Urinary bladder (tissue), 4 donors: ENCODE results near the gene SLC41A1. TPM values are rescaled to one million over a fixed set of nuclear protein-coding genes. Genes with fewer than 3 reads are reported as not detected.
"Not testable (repeated sequence)": the region's sequence is repeated elsewhere in the genome, so short reads cannot be mapped to it uniquely, and the experiment has no call there.

ENCODE experiments used
- DNase-seq: peaks from one replicate; pipeline ENCODE4 v3.0.0-alpha.2; 2015; ENCODE audit errors: extremely low spot score
- H3K27ac ChIP-seq: one replicate; pipeline ENCODE4 v1.5.1; 2013; ENCODE audit warnings: low read depth, mild to moderate bottlenecking, moderate library complexity
- H3K36me3 ChIP-seq: one replicate; pipeline ENCODE4 v1.6.1; 2013; ENCODE audit warnings: mild to moderate bottlenecking, moderate library complexity; ENCODE audit not compliant: insufficient read depth
- H3K4me1 ChIP-seq: one replicate; pipeline ENCODE4 v1.6.1; 2013; ENCODE audit warnings: mild to moderate bottlenecking, moderate library complexity; ENCODE audit not compliant: insufficient read depth
- H3K4me3 ChIP-seq: one replicate; pipeline ENCODE4 v1.5.1; 2013; ENCODE audit warnings: low read depth, low read length
- WGBS: extraction: QIAGEN DNeasy Blood & Tissue Kit; methylation state at CpG from one replicate; pipeline ENCODE4 v1.1.7; 2013; 5-methylcytosine and 5-hydroxymethylcytosine counted together
- polyA plus RNA-seq: library from polyadenylated mRNA; stranded (reverse); fragments of 200-250 nt; gene quantifications from one replicate; pipeline ENCODE4 v1.2.3, GENCODE V29; 2013
- total RNA-seq: library from RNA; depleted of rRNA; stranded (reverse); fragments of >200 nt; gene quantifications from one replicate; pipeline ENCODE4 v1.2.3, GENCODE V29; 2014
- donor health status: healthy with polysubstance abuse.
- donor health status: healthy.

Gene SLC41A1
- total RNA-seq (11.5 TPM), polyA plus RNA-seq (24.1 TPM)

- under 1% methylated on average over 83 of the region's 83 CpGs for WGBS
- no peaks in the 10 kb centered on the region for H3K4me1 ChIP-seq
Observed at GRCh38 chr1:205812878-205813754, at the start of gene SLC41A1. Gene SLC41A1, minus strand, starts transcription at chr1:205813198. Its CDS starts 2,757 bp downstream, at chr1:205810441.

GRCh38 chr1:205861540-205861939 lies 48.5 kb upstream of the SLC41A1 start:
- WGBS: 93% methylated on average over 2 of the region's 2 CpGs
- no peaks in the 10 kb centered on the region for H3K36me3 ChIP-seq
- H3K4me3 ChIP-seq: no peak overlapping the region
- DNase-seq: no peak
- no peaks in the 10 kb centered on the region for H3K4me1 ChIP-seq
- no peak overlapping the region for H3K27ac ChIP-seq

More at GRCh38 chr1:205812878-205813754, at the start of gene SLC41A1:
- H3K27ac ChIP-seq: peak within 1 kb of the TSS; percentile 82
- H3K4me3 ChIP-seq: peak within 1 kb of the TSS; percentile 82
- no peaks in the 10 kb centered on the region for H3K36me3 ChIP-seq
- DNase-seq: peak; percentile 85

- WGBS: 59% methylated on average over 6 of the region's 6 CpGs
- Histone ChIP-seq H3K36me3 (no peaks in the 10 kb centered on the region), H3K4me1 (no peaks in the 10 kb centered on the region), H3K4me3 (no peak overlapping the region), H3K27ac (no peak overlapping the region)
- no peak for DNase-seq
Observed at GRCh38 chr1:205858141-205858961, 45.4 kb upstream of the SLC41A1 start.

GRCh38 chr1:205857501-205857900 lies 44.5 kb upstream of the SLC41A1 start:
- H3K36me3 ChIP-seq, H3K27ac ChIP-seq, H3K4me1 ChIP-seq, H3K4me3 ChIP-seq, DNase-seq: not testable (repeated sequence)
- 69% methylated on average over 2 of the region's 2 CpGs for WGBS

GRCh38 chr1:205856433-205856832 lies 43.4 kb upstream of the SLC41A1 start:
- H3K36me3 ChIP-seq: no peaks in the 10 kb centered on the region
- no peak for DNase-seq
- no peak overlapping the region for H3K27ac ChIP-seq
- no peaks in the 10 kb centered on the region for H3K4me1 ChIP-seq
- no peak overlapping the region for H3K4me3 ChIP-seq

GRCh38 chr1:205852969-205853368 lies 40.0 kb upstream of the SLC41A1 start:
- no peak for DNase-seq
- no peaks in the 10 kb centered on the region for H3K4me1 ChIP-seq
- no peaks in the 10 kb centered on the region for H3K36me3 ChIP-seq
- no peak overlapping the region for H3K27ac ChIP-seq
- no peak overlapping the region for H3K4me3 ChIP-seq

GRCh38 chr1:205851993-205852392 lies 39.0 kb upstream of the SLC41A1 start:
- DNase-seq: no peak
- Histone ChIP-seq H3K36me3 (no peaks in the 10 kb centered on the region), H3K4me1 (no peaks in the 10 kb centered on the region), H3K4me3 (no peak overlapping the region), H3K27ac (no peak overlapping the region)
- WGBS: 71% methylated on average over 4 of the region's 4 CpGs

GRCh38 chr1:205849619-205850355 lies 36.8 kb upstream of the SLC41A1 start, which contains the start of gene PM20D1:
Gene PM20D1, minus strand, starts transcription at chr1:205850132. Its CDS starts 60 bp downstream, at chr1:205850072.
- peak; percentile 21 for DNase-seq
- WGBS: 46% methylated on average over 39 of the region's 39 CpGs

GRCh38 chr1:205843036-205843859 lies 30.2 kb upstream of the SLC41A1 start:
- no peak overlapping the region for H3K27ac ChIP-seq
- no peaks in the 10 kb centered on the region for H3K36me3 ChIP-seq
- DNase-seq: no peak
- H3K4me1 ChIP-seq: no peaks in the 10 kb centered on the region
- 63% methylated on average over 3 of the region's 3 CpGs for WGBS
- H3K4me3 ChIP-seq: no peak overlapping the region

More at GRCh38 chr1:205849619-205850355, 36.8 kb upstream of the SLC41A1 start, which contains the start of gene PM20D1:
- Histone ChIP-seq H3K27ac (no peak within 1 kb of the TSS), H3K4me1 (no peaks in the 10 kb centered on the region), H3K4me3 (peak within 1 kb of the TSS; percentile 2), H3K36me3 (no peaks in the 10 kb centered on the region)

GRCh38 chr1:205842229-205842628 lies 29.2 kb upstream of the SLC41A1 start:
- DNase-seq: no peak
- no peaks in the 10 kb centered on the region for H3K4me1 ChIP-seq
- no peaks in the 10 kb centered on the region for H3K36me3 ChIP-seq
- H3K27ac ChIP-seq: no peak overlapping the region
- 67% methylated on average over 2 of the region's 2 CpGs for WGBS
- no peak overlapping the region for H3K4me3 ChIP-seq

- 74% methylated on average over 4 of the region's 4 CpGs for WGBS
Observed at GRCh38 chr1:205840146-205840923, 27.3 kb upstream of the SLC41A1 start.

GRCh38 chr1:205837382-205837970 lies 24.5 kb upstream of the SLC41A1 start:
- 78% methylated on average over 7 of the region's 7 CpGs for WGBS

More at GRCh38 chr1:205840146-205840923, 27.3 kb upstream of the SLC41A1 start:
- Histone ChIP-seq H3K4me1 (no peaks in the 10 kb centered on the region), H3K36me3 (no peaks in the 10 kb centered on the region), H3K4me3 (no peak overlapping the region), H3K27ac (no peak overlapping the region)
- DNase-seq: no peak

More at GRCh38 chr1:205837382-205837970, 24.5 kb upstream of the SLC41A1 start:
- H3K4me3 ChIP-seq: no peak overlapping the region
- no peak overlapping the region for H3K27ac ChIP-seq
- no peaks in the 10 kb centered on the region for H3K4me1 ChIP-seq
- DNase-seq: no peak
- no peaks in the 10 kb centered on the region for H3K36me3 ChIP-seq
